H1 (cell line): ENCODE results near the gene ZMPSTE24. TPM values are rescaled to one million over a fixed set of nuclear protein-coding genes. Genes with fewer than 3 reads are reported as not detected.

Experiments used
- BACH1 ChIP-seq: IDR thresholded peaks from 2 replicates; pipeline ENCODE4 v1.6.1; 2012; ENCODE audit warnings: low read length, improper control_type of control experiment
- CBX5 ChIP-seq: fragments of 300-800, 300-1000 bp; sonication (generic); IDR thresholded peaks from 2 replicates; pipeline ENCODE4 v1.7.1; 2016; ENCODE audit warnings: antibody characterized with exemption, low read length, low read depth
- CHD7 ChIP-seq: fragments of 300-600 bp; sonication (generic); IDR thresholded peaks from 2 replicates; pipeline ENCODE4 v1.7.1; 2012; ENCODE audit warnings: low read length, moderate library complexity, mild to moderate bottlenecking, inconsistent platforms; ENCODE audit not compliant: insufficient replicate concordance
- EP300 ChIP-seq, 2 experiments: IDR thresholded peaks; 1 replicate in 1 of 2; 2 replicates in 1 of 2; pipeline ENCODE4 v1.6.1; 2011 to 2012; ENCODE audit warnings: low read depth in 2 of 2, low read length in 2 of 2, mild to moderate bottlenecking in 2 of 2, borderline replicate concordance in 1 of 2, inconsistent platforms in 1 of 2, moderate library complexity in 1 of 2
- HDAC2 ChIP-seq, 2 experiments: fragments of 300-600 bp in 1 of 2; sonication (generic) in 1 of 2; IDR thresholded peaks; 2 replicates each; pipeline ENCODE4 v1.6.1; 2011 to 2012; ENCODE audit warnings: low read depth in 2 of 2, low read length in 2 of 2, mild to moderate bottlenecking in 2 of 2, moderate library complexity in 2 of 2, borderline replicate concordance in 1 of 2, inconsistent platforms in 1 of 2
- RAD21 ChIP-seq, 2 experiments: IDR thresholded peaks in 1 of 2; conservative IDR thresholded peaks in 1 of 2; 2 replicates each; pipeline ENCODE4 v1.6.1; 2011; ENCODE audit warnings: low read depth in 2 of 2, low read length in 2 of 2, improper control_type of control experiment in 1 of 2, inconsistent platforms in 1 of 2, mild to moderate bottlenecking in 1 of 2, moderate library complexity in 1 of 2
- SIX5 ChIP-seq: IDR thresholded peaks from 2 replicates; pipeline ENCODE4 v1.6.1; 2011; ENCODE audit warnings: mild to moderate bottlenecking, low read depth, low read length
- TAF1 ChIP-seq: IDR thresholded peaks from 2 replicates; pipeline ENCODE4 v1.6.1; 2011; ENCODE audit warnings: mild to moderate bottlenecking, low read depth, low read length
- TBP ChIP-seq: IDR thresholded peaks from 2 replicates; pipeline ENCODE4 v1.6.1; 2011; ENCODE audit warnings: low read depth, low read length, improper control_type of control experiment
- polyA plus RNA-seq, 7 experiments: library from polyadenylated mRNA; depleted of rRNA in 3 of 7; stranded (reverse) in 5 of 7; unstranded in 2 of 7; fragments of >200 nt in 5 of 7; fragments of 200-250 nt in 2 of 7; gene quantifications; 1 replicate in 5 of 7; 2 replicates in 1 of 7; 4 replicates in 1 of 7; pipeline versions ENCODE4 v1.2.1 to v1.2.3, GENCODE V29; 2011 to 2013; ENCODE audit warnings: missing spikeins in 2 of 7, mixed read lengths in 2 of 7
- total RNA-seq: library from RNA; stranded (reverse); fragmentation: NEBNext Ultra II Directional; extraction: Animal tissue kit (Norgen Biotek cat#: 25700); gene quantifications from 2 replicates; pipeline ENCODE4 v1.2.1, GENCODE V29; 2021

ZMPSTE24 gene
- total and polyA plus RNA-seq, 2 of the 8 experiments (the other 6 are each of a cell fraction or from before 2014, with no cell fraction given): 12.7 to 42.9 TPM

- TF ChIP-seq CHD7: no peak
- TF ChIP-seq EP300 (IDR thresholded peaks at IDR 0.05; ENCODE audit: borderline replicate concordance in 1 of 2, low read depth in 2 of 2, low read length in 2 of 2): no peak; a peak in 1 of 3 replicates
- peak; percentile 85 for TF ChIP-seq TBP
- no peak for TF ChIP-seq BACH1
- no peak for TF ChIP-seq HDAC2 (IDR thresholded peaks at IDR 0.05; ENCODE audit: borderline replicate concordance in 1 of 2, low read depth in 2 of 2, low read length in 2 of 2)
- peak; percentile 6; the same call in 1 of the 2 replicates for TF ChIP-seq SIX5
- peak in 1 of 2 experiments; percentile 0; a peak in 1 of 4 replicates for TF ChIP-seq RAD21 (IDR thresholded peaks at IDR 0.05 in 1 of 2, conservative IDR thresholded peaks at IDR 0.05 in 1 of 2; ENCODE audit: low read depth in 2 of 2, low read length in 2 of 2)
- no peak for TF ChIP-seq CBX5
- TF ChIP-seq TAF1: peak; percentile 93
Measured at GRCh38 chr1:40257688-40258444, at the start of gene ZMPSTE24 (continued).
